ENCODE measurements around the gene LATS2.
"Not testable (repeated sequence)": the region's sequence is repeated elsewhere in the genome, so short reads cannot be mapped to it uniquely, and the experiment has no call there.

The LATS2 gene

DNA sequence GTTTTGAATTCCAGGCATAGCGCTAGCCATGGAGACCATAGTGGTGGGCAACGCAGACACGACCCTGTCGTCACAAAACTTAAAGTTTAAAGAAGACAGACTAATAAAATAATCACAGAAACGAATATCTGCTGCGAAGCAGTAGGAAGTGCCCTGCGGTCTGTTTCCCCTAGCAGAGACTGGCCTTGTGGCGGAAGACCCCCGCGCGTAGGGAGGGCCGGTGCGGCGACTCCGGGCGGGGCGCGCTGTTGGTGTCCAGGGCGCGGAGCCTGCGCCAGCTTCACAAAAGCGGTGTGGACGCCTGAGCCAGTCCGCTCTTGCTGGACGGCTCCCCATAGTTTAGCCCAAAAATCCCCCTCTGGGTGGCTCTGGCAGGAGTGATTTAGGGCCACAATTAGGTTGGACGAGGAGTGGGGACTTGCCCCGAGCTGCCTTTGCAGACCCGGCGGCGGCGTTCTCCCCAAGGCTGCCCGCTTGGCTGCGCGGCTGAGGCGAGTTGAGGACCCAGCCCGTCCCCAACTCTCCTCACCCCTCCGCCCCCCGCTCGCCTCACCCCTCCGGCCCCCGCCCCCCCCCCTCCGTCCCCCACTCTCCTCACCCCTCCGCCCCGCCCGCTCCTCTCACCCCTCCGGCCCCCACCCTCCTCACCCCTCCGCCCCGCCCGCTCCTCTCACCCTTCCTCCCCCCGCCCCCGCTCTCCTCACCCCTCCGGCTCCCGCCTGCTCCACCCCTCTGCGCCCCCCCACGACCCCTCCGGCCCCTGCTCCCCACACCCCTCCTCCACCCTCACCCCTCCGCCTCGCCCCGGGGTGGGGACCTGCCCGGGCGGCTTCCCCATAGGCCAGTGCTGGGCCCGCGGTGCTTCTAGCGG, 14.2 kb upstream of the LATS2 start:
- DNase-seq (ENCODE audit: low read depth in 2 of 2): no peak

DNA sequence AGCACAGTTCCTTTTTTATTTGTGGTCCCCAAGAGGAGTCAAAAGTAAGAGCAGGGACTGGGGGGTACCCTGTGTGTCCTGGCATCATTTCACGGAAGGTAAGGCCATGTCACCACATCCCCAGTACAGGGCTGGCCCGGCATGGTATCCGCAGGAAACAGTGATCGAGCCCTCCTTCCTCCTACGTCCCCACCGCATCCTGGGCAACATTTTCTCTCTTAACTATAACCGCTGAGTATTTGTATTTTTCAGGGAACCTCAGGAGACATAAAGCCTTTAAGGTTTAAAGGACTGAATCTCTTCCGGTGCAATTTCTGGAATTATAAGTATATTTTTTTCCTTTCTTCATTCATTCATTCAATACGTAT, 13.6 kb upstream of the LATS2 start:
- no peak for DNase-seq (ENCODE audit: low read depth in 2 of 2)

DNA sequence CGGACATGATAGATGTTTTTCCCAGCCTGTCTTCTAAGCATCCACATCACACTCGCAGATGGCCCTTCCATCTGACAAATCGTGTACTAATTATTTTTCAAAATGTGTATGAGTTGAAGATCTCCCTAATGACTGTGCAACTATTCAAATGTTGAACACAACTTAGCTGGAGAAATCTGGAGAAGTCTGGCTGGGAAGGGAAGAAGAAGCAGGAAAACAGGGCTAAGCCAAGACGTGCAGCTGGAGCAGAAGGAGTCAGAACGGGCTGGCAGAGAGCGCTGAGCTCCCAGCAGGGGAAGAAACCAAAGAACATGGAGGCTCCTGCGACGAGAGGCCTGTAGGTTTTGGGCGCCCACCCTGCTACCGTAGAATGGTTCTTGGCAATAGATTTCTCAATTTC, 13.2 kb upstream of the LATS2 start:
- DNase-seq (ENCODE audit: low read depth in 2 of 2): no peak

DNA sequence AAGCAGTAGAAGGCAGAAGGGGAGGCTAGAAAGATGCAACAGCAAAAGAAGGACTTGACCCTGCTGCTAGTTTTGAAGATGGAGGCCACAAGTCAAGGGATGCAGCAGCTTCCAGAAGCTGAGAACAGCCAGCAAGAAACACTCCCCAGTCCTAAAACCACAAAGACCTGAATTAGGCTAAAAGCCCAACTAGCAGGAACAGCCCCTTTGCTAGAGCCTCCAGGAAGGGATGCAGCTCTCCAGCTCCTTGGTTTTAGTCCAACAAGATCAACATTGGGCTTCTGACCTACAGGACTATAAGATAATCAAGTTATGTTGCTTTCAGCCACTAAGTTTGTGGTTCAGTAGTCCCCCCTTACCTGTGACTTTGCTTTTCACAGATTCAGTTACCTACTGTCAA, 10.5 kb upstream of the LATS2 start:
- DNase-seq (ENCODE audit: low read depth in 2 of 2): no peak

DNA sequence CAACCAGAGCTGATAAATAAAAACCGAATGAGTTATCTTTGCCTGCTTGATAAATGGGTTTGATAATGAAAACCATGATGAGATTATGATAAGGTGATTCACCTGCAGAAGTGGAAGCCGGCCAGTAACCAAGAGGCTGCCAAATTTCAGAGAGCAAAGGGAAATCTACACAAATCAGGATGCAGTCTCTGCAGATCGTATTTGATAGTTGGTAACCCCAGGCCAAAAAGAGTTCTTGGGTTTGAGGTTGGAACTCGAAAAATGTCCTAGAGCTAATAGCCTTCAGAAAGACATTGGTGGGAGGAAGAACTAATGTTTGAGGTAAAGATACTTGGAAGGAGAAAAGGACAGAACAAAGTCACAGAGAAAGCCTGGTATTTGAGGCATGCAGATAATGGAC, 9.6 kb upstream of the LATS2 start:
- no peak for DNase-seq (ENCODE audit: low read depth in 2 of 2)

DNA sequence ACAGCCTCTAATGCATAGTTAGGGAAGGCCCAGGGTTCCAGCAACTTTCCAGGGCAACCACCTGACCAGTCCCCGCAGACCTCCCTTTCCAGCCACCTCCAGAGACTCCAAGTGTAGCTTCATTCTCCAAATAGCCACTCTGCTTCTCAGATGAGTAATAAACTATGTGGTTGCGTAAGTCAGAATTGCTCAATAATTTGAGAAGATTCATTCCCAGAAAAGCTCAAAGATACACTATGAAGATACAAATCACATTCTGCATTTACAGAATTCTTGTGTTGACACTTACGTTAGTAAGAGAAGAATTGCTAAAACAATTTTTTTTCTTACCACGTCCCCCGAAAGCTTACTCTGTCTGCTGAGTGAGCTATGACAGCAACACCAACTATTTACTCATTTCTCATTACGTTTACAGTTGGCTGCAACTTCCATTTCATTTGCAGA, 8.2 kb upstream of the LATS2 start:
- DNase-seq (ENCODE audit: low read depth in 2 of 2): no peak

DNA sequence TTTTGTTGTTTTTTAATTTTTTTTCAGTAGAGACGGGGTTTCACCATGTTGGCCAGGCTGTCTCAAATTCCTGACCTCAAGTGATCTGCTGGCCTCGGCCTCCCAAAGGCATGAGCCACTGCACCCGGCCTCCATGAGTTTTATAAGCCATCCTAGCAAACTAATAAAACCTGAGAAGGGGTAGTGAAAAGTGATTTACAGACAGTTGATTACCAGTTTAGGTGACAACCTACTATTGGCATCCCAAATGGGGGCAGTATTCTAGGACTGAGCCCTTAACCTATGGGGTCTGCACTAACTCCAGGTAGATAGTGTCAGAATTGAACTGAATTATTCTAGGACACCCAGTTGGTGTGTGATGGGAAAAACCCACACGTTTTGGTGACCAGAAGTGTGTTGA, 6.5 kb upstream of the LATS2 start:
- DNase-seq (ENCODE audit: low read depth in 2 of 2): no peak

DNA sequence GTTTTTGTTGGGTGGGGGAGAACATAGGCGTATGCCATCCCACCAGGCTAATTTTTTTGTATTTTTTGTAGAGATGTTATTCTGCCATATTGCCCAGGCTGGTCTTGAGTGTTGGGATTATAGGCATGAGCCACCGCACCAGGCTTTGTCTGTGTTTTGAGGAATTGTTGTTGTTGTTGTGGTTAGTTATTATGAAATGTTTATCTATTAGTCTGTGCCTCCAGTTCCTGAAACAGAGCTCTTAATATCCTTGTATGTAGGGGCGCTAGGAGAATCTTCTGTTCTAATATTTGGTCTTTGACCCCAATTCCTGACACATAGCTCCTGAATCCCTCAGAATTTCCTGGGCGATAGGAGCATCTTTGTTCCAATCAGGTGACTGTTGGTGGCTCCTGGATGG, 5.6 kb upstream of the LATS2 start:
- DNase-seq (ENCODE audit: low read depth in 2 of 2): no peak

DNA sequence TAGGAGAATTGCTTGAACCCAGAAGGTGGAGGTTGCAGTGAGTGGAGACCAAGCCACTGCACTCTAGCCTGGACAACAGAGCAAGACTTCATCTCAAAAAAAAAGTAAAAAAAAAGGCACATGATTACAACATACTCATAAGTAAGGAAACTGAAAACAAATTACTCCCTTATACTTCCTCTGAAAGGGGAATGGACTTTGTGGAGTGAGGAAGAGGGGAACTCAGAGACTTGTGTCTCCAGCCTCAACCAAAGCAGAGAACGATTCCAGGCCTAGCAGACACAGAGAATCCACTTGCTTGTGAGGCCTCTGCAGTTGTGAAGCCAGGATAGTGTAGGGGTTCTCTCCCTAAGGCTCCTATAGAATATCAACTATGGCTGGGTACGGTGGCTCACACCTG, 4.3 kb upstream of the LATS2 start:
- DNase-seq (ENCODE audit: low read depth in 2 of 2): no peak

DNA sequence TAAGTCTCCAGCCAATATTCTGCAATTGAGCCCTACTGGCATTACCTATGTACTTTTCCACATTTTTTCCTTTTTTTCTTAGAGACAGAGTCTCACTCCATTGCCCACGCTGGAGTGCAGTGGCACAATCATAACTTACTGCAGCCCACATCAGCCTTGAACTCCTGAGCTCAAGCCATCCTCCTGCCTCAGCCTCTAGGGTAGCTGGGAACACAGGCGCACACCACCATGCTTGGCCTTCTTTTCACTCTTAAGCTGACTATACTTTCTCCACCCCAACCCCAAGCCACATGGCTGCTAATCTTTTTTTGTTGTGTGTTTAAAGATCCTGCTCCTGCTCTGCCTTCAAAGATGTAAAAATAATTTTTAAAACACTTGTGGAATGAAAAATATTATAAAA, 1.6 kb upstream of the LATS2 start:
- no peak for DNase-seq (ENCODE audit: low read depth in 2 of 2)

DNA sequence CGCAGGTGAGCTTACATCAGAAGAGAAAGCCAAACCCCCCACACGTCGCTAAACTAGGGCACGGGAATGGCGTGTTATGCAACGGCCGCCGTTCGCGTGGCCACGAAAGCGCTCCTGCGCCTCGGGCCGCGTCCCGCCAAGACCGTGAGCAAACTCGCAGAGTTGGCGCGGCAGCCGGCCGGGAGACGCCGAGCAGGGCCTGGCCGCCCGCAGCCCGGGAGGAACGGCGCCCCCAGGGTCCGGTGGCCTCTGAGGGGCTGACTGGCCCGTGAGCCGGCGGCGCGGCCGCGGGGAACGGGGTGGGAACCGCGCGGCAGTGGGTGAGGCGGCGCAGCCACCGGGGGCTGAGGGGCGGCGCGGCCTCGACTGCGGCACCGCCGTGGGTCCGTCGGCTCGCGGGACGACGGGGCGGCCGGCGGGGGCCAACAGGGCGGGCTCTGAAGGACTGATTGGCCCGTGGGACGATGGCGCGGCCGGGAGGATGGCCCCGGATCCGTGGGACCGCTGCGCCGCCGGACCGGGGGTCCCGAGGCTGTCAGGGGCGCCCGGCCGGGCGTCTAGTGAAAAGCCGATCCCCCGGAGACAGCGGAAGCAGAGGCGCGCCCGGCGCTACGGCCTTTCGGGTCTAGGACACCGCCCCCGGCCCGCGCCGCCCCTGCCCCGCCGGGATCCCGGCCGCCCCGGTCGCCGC, 903 bp downstream of the LATS2 start:
- DNase-seq (ENCODE audit: low read depth in 2 of 2): no peak

DNA sequence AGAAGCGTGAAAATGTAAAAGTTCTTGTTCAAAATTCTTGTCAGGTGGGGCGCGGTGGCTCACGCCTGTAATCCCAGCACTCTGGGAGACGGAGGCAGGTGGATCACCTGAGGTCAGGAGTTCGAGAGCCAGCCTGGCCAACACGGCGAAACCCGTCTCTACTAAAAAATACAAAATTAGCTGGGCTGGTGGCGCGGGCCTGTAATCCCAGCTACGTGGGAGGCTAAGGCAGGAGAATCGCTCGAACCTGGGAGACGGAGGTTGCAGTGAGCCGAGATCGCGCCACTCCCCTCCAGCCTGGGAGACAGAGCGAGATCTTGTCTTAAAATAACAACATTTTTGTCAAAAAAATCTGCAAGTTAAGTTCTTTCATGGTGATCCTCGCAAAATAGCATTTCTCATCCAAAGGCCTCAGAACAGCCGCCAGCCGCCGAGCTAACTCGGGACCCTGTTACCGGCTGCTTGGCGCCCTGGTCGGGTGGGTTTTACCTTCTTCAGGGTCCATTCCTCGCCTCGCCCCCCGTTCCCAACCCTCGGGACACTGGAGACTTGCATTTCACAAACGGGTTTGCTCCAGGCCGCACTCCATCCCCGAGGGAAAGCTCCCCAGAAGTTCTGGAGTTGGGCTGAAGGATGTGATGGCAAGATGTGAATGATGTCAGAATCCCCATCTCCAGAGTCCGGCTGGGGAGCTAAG, 1.6 kb downstream of the LATS2 start:
- no peak for DNase-seq (ENCODE audit: low read depth in 2 of 2)

DNA sequence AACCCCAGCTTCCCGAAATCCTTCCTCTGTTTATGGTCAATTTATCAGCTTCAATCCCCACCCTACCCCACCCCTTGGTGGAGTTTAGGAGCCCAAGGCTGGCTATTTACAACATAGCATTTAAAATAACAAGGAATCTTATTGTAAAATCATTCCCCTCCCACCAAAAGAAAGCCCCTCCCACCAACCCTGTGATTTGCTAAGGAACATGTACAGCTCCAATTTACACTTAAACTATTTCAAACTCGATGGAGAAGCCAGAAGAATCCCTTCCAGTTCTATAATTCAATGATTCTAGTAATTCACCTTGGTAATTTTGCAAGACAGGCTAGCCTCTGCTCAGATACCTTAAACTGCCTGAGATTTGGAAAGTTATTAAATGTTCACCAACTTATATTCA, 3.0 kb downstream of the LATS2 start:
- DNase-seq (ENCODE audit: low read depth in 2 of 2): no peak

DNA sequence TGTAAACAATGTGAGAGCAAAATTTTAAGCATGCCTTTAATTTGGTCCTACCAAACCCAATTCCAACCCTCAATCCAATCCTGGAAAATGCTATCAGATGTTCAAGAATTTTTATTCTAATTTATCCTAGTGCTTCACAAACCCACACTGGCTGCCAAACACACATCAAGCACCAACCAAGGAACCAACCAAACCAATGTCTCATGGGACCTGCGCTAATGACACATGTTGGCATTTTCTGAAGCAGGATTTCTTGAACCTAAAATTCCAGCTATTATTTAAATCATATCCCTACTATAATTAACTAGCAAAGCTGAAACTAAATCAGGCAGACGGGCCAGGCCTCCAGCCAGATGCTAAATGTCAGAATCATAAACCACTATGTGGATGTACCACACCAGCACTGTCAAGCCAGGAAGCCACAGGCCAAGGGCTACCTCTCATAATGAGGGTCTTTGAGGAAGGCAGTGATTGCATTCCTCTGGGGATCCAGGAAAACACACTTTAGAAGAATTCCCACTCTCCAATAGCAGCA, 5.8 kb downstream of the LATS2 start:
- no peak for DNase-seq (ENCODE audit: low read depth in 2 of 2)

DNA sequence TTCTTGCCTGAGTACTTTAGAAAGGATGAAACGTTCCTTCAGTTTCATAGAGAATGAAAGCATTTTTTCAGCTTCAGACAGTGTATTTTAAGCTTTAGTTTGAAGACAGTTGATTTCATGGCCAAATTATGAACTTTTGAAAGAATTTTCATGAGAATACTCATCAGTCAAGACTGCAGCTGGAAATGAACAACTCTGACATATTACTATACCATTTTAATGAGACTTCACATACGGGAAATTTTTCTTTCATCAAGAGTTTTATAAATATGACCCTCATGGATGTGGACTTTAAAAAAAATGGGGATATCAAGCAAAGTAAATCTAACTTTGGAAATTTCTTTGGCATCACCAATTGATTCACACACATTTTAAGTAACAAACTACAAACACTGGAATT, 6.4 kb downstream of the LATS2 start:
- DNase-seq (ENCODE audit: low read depth in 2 of 2): no peak

DNA sequence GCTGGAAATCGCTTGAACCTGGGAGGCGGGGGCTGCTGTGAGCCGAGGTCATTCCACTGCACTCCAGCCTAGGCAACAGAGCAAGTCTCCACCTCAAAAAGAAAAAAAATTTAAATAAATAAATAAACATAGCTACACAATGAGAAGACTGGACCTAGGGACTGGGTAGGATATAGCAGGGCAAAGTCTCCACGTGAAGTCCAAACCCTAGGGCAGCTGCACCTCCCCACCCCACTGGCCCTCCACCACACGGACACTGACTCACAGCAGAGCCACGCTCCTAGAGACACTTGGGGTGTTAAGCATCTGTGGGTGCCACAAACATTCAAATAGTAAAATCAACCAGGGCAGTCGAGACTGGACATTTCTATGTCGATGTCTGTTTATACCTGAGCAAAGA, 7.1 kb downstream of the LATS2 start:
- no peak for DNase-seq (ENCODE audit: low read depth in 2 of 2)

DNA sequence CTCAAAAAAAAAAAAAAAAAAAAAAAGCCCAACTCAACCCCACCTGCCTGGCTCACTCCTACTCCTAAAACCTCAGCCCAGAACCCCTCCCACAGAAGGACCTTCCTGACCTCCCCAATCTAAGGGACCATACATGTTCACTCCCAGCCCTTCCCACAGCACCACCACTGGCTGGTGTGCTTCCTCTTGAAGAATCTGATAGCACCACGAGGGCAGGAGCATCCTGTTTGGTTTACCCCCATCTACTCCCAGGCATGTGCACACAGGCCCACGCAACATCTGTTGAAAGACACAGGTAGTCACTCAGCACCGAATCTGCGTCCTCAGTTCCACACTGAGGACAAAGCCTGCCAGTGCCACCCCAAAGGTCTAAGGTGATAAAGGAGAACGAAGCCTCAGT, 8.2 kb downstream of the LATS2 start:
- DNase-seq (ENCODE audit: low read depth in 2 of 2): no peak

DNA sequence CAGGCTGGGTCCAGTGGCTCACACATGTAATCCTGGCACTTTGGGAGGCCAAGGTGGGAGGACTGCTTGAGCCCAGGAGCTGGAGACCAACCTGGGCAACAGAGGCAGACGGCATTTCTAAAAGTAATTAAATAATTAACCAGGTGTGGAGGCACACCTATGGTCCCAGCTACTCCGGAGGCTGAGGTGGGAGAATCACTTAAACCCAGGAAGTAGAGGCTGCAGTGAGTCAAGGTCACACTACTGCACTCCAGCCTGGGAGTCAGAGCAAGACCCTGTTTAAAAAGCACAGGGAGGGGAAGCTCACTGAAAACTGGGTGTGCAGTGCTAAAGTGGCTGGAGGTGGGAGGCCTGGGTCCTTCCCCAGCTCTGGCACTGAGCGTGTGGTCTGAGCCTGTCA, 9.7 kb downstream of the LATS2 start:
- DNase-seq (ENCODE audit: low read depth in 2 of 2): no peak

DNA sequence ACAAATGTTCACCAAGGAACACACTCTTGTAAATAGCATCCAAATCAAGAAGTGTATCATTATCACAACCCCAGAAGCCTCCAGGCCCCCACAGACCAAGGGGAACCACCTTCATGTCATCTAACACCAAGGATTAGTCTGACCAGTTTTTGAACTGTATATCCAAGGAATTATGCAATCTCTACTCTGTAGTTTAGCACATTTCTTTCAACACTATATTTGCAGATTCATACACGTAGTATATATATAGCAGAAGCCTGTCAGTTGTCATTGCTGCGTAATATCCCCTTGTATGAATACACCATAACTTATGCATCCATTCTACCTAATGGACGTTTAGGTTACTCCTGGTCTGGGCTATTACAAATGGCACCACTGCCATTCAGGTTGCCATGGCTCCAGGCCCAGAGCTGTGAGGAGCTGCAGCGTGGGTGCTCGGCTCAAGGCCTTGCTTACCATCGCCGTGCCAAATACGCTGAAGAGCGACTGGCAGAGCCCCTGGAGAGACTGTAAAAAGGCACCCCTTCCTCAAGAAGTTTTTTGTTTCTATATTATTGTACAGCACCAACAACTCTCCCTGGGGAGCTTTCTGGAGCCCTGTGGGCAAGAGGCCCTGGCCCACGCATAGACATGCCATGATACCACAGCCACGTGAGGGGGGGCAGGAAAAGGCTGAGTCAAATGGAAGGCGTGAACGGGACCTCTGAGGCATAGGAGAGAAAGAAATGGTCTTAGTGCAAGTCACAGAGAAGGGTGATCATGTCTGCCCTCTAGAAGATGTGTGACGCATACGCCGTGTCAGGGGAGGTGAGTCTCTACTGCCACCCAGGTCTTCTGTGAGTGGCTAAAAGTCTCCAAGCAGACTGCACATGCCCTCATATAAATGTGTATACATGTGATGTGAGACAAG, 10.8 kb downstream of the LATS2 start:
- DNase-seq (ENCODE audit: low read depth in 2 of 2): no peak

DNA sequence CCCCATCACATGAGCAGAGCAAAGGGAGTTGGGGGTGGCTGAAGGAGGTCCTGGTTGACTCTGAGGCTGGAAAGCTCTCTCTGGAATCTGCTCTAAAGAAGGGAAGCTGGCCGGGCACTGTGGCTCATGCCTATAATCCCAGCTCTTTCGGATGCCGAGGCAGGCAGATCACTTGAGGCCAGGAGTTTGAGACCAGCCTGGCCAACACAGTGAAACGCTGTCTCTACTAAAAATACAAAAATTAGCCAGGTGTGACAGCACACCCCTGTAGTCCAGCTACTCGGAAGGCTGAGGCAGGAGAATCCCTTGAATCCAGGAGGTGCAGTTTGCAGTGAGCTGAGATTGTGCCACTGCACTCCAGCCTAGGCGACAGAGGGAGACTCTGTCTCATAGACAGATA, 11.7 kb downstream of the LATS2 start:
- not testable (repeated sequence) for DNase-seq (ENCODE audit: low read depth in 2 of 2)

DNA sequence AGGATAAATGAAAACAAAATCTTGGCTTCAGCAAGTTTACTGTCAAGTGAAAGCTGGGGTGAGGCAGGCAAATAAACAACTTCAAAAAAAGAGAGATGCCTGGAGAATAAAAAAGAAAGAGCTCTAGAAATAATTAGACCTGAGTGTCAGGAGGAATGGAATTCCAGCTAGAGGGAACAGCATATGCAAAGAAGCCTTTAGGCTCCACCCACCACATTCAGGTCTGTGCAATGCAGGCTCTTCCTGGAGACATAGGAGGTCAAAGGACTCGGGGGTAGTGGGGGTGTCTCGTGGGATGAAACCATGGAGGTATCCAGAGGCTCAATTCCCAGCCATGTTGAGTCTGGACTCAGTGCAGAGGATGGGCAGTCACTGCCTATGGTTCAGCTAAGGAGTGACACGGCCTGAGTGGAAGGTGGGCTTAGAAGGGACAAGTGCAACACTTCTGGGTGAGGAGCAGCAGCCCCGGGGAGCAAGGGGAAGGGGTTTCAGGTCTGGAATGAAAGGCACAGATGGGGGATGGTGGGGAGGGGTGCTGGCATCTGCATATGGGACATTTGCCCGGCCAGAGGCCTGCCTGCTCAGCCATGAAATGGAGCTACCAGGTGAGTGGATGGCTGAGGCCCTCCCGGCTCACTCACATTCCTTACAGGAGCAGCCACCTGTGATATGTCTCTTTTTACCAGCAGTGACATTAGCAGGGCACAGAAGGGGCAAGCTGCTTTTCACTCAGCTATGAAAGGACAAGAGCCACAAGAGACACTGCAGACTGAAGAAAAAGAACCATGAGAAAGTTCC, 12.3 kb downstream of the LATS2 start:
- DNase-seq (ENCODE audit: low read depth in 2 of 2): no peak
